ENCODE measurements around the gene CCDC102A.

CCDC102A gene

GRCh38 chr16:57476546-57477410 is 59.6 kb downstream of the CCDC102A start:
- no peak for DNase-seq

GRCh38 chr16:57475711-57476339 is 60.5 kb downstream of the CCDC102A start:
- DNase-seq, result peak; percentile 94

- DNase-seq, result no peak
These were observed 61.4 kb downstream of the CCDC102A start for GRCh38 chr16:57474671-57475661.

GRCh38 chr16:57473906-57474305 is 62.5 kb downstream of the CCDC102A start:
- no peak for DNase-seq

- no peak for DNase-seq
These were observed 63.1 kb downstream of the CCDC102A start for GRCh38 chr16:57473176-57473840.

GRCh38 chr16:57472665-57473060 is 63.7 kb downstream of the CCDC102A start:
- no peak for DNase-seq

- no peak for DNase-seq
These were observed 64.3 kb downstream of the CCDC102A start for GRCh38 chr16:57471852-57472664.

GRCh38 chr16:57471209-57471608 is 65.2 kb downstream of the CCDC102A start:
- no peak for DNase-seq

- DNase-seq, result no peak
These were observed 65.7 kb downstream of the CCDC102A start for GRCh38 chr16:57470711-57471110.

- DNase-seq, result no peak
These were observed 66.4 kb downstream of the CCDC102A start for GRCh38 chr16:57469917-57470470.

GRCh38 chr16:57469046-57469445 is 67.3 kb downstream of the CCDC102A start:
- no peak for DNase-seq

- no peak for DNase-seq
These were observed 68.0 kb downstream of the CCDC102A start for GRCh38 chr16:57468346-57468745.

GRCh38 chr16:57464523-57464922 is 71.8 kb downstream of the CCDC102A start:
- no peak for DNase-seq

- DNase-seq, result no peak
These were observed 73.4 kb downstream of the CCDC102A start for GRCh38 chr16:57462978-57463362.

GRCh38 chr16:57462209-57462977 is 74.0 kb downstream of the CCDC102A start, which contains the start of gene POLR2C:
Gene POLR2C (plus strand): TSS chr16:57462679. CDS start chr16:57462725, 46 bp downstream.
- peak; percentile 95 for DNase-seq
